ENCODE data around the gene TRIM40.

TRIM40 gene

DNA sequence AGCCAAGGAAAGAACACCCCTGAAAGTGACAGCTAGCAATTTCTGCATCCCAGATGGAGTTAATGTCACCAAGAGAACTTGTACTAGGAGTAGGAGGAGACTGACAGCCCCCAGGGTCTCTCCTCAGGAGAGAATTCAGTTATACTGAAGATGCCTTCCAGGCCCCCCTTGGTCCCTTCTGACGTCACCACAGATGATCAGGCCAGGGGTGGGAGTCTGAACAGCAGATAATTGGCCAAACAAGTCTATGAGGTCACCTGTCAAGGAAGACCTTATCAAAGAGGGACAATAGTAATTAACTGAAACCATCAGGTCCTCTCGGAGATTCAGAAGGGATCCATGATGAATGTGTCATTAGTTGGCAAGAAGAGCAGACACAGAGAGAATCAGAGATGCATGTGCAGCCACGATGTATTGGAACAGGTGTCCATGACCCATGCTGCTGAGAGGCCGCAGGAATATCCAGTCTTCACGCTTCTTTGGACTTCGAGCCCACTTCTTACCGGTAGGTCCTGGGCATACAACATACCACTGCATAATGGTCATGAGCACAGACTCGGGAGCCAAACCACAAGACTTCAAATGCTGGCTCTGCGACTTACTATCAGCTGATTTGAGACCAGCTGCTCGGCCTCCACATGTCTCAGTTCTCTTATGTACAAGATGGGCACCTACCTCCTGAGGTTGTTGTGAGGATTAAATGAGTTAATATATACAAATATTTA lies 14.9 kb downstream of the TRIM40 start:
- no peak for DNase-seq

DNA sequence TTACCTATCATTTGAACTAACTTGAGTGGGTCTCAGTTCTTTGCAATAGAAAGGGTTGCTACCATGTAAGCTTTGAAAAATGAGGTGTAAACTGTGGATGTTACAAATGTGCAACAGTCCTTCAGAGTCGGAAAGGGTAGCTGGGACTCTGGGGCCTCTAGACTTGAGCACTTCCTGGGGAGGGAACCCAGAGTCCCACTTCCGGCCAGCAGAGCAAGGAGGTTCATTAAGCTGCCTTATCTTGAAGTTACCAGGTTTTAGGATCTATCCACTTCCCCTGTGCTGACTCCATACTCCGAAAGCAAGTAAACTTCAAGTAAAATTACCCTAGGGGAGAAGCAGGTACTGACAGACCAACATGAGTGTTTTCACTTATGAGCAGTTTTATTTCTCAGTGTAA lies 15.6 kb downstream of the TRIM40 start:
- DNase-seq = no peak

DNA sequence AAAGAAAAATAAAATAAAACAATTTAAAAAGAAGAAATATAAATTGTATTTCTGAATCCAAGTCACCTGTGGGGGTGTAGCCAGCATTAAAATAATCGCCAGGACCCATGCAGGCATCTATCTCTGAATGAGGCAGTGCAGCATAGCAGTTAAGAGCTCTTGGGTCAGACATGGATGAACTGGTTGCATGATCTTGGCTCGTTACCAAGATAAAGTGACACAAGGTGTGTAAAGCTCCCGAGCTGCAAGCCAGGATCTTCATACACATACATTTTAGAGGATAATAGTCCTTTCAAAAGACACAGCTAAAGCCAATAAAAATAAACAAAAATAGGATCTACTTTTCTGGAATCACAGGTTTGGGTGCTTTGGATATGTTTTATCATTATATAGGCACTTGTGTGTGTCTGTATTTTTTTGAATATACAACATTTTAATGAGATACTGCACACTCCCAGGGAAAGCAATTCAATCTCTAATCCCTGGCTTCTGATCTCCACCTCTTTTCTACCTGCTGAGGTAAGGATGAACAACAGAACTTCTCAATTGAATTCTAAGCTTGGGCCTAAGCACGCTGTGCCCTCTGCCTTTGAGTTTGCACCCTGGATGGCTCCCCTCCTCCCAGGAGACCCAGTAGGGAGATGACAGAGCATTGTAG lies 16.2 kb downstream of the TRIM40 start:
- no peak for DNase-seq

DNA sequence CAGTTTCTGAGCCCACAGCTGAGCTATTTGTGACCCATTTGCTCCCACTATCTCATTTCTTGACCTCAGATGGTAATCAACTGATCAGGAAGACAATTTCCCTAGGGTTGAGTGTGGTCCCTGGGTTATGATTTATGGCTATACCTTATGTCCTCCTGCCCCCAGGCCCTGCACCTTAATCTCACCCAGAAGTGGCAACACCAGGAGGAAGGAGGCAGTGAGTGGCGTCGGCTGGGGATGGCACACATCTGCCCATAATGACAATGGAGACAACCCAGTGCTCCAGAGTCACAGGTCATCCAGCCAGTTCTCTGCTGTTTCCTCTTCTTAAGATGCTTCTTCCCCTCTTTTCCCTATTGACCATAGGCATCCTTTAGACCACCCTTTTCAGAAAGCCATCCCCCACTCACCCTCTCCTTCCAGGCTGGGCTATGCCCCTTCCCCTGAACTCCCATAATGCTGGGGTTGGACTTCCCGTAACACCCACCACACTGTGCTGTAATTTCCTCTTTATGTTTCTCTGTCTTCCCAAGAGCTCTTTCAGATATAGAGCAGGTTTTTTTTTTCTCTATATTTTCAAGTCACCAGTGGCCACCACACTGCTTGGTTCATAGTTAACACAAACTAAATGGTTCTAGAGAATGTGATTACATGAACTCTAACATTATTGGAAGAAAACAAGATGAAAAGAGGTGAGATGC lies 17.1 kb downstream of the TRIM40 start:
- DNase-seq = no peak

DNA sequence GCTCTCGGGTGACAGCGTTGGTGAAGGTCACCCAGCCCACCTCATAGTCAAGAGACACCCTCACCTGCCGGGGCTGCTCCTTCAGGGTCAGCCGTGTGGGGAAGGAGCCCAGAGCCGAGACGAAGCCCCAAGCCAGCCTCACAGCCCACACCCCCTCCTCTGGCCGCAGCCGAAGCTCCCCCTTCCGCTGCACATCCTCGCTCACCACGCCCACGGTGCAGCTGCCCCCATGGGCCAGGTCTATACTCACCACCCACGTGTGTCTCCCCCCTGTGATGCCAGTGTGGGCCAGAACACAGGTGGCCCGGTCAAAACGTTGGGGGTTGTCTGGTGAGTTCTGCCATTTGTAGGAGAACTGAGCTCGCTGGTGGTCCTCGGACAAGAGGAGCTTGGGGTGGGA lies 18.1 kb downstream of the TRIM40 start:
- DNase-seq = no peak

DNA sequence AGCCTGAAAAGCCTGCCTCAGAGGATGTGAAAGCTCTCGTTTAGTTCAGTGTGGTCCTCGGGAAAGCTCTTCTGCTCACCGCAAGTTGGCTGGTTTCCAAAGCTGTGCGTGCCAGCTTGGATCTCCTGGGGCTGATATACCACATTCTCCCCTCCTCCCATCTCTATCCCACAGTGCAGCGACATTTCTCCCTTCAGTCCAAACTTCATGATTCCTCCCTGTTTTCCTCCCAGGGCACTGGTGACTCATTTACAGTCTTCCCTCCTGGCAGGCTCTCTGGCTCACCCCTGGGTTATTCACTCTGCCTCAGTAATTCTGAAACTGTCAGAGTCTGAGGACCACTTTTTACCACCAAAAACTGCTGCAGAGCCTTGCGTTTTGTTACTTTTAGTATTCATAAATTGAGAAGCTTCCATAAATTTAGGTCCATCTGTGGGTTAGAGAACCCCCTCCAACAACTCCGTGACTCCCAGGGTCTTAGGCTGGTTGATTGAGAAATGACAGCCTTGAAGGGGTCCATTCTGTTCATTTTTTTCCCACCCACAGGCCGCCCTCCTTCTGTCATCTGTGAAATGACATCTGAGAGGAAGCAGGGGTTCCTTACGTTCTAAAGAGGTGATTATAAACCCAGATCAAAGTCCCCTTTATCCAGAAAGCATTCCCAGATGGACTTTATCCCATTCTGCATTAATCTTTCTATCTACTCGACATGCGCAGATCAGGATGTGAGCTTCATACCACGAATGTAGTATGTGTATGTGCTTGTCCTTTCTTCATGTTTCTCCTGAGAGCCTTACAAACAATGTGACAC lies 19.0 kb downstream of the TRIM40 start:
- no peak for DNase-seq

DNA sequence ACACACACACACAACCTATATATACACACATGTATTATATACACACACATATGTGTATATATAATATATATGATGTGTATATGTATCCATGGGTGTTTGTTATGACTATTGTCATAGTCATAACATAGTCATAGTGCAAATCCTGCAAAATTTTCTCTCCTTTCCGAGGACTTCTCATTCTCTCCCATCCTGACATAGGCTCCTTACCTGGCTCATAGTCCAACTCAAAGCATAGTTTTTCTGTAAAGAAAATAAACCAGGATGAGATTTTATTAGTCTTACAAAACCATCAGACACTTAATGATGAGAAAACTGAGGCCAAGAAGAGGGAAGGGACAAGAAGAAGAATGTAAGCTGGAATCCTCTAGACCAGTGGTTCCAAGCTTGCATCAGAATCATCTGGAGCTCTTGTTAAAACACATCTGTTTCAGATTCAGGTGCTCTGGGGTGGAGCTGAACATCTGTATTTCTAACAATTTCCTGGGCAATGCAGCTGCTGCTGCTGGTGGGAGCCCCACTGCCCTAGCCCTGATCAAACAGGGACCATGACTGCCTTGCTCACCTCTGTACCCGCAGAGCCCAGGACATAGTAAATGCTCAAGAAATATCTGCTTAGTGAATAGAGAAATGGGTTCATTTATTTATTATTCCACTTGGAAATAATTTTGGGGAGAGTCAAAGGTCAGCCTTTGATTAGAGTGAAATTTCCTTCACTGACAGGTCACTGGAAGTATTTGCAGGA lies 19.8 kb downstream of the TRIM40 start:
- no peak for DNase-seq

DNA sequence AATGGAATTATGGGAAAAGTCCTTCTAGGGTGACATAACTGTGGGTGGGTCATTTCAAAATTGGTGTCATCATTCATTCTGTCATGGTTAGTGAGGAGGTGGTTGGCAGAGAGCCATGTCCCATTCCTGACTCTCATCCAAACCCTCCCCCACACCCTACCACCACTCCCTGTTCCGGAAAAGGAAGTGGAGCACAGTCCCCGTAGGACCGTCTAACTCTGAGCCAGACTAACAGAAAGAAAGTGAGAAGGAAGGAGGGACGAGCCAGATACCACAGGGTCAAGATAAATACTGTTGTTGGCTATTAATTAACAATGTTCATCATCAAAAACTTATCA lies 20.3 kb downstream of the TRIM40 start:
- no peak for DNase-seq

DNA sequence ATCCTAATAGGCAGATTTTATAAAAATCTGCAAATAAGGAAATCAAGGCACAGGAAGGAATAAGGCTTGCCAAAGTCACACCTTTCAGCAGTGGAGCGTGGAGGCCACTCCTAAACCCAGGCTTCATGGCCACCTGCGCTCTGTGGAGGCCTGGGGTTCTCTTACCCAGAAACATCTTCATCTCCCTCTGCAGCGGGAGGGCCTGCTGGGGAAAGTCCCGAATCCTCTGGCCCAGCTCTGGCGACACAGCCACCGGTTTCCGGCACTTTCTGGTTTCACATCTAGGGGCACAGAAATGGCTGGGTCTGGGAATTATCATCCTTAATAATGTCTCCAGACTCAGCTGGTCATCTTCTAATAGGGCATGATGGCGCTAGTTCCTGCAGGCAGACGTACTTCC lies 20.8 kb downstream of the TRIM40 start:
- no peak for DNase-seq

DNA sequence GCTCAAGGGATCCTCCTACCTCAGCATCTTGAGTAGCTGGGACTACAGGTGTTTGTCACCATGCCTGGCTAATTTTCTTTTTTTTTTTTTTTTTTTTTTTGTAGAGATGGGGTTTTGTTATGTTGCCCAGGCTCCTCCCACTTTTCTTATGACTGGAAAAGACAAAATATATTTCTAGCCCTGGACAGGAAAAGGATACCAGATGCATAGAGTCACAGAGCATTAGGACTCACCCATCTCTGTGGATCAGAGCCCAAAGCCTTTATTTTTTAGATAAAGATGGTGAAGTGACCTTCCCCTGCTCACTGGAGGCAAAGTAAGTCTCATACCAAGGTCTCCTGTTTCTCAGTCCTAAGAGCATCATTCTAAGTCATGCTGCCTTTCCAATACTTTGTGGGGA lies 21.6 kb downstream of the TRIM40 start:
- no peak for DNase-seq

DNA sequence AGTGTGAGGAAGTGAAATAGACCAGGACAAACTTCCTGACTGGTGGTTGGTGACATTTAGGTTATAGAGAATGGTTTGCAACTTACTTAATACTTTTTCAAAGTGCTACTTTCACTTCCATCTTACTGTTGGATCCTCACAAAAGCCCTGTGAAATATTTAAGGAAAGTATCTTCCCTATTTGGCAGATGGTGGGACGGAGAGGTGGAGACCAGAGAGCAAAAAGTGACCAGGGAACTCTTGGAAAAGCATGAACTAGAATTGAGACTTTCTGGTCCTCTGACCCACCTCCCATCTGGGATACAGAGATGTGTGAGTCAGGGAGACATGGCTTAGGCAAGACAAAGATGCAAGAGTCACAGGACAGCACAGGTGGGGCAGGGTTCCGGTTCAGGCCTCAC lies 22.1 kb downstream of the TRIM40 start:
- no peak for DNase-seq

DNA sequence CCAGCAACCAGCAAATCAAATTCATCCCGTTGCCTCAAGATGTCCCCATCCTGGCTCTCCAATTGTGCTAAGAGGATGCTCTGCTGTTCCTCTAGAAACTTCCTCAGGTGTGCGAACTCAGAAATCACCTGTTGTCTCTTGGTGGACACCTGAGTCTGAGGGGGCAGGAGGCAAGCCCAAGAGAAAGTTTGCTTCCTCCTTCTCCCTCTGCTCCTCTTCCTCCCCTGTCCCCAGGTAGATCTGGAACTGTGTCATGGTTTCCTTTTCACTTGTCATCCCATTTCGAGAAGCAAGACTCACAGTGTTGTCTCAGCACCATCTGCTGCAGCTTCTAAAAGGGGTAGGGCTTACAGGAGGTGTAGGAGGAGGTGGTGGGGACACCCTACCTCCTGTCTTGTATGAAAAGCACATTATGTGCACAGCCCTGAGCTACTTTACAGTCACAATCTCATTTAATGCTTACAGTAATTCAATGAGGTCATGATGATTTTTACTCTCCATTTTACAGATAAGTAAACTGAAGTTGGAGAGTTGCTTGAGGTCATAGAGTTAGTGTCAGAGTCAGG lies 22.6 kb downstream of the TRIM40 start:
- DNase-seq = no peak

DNA sequence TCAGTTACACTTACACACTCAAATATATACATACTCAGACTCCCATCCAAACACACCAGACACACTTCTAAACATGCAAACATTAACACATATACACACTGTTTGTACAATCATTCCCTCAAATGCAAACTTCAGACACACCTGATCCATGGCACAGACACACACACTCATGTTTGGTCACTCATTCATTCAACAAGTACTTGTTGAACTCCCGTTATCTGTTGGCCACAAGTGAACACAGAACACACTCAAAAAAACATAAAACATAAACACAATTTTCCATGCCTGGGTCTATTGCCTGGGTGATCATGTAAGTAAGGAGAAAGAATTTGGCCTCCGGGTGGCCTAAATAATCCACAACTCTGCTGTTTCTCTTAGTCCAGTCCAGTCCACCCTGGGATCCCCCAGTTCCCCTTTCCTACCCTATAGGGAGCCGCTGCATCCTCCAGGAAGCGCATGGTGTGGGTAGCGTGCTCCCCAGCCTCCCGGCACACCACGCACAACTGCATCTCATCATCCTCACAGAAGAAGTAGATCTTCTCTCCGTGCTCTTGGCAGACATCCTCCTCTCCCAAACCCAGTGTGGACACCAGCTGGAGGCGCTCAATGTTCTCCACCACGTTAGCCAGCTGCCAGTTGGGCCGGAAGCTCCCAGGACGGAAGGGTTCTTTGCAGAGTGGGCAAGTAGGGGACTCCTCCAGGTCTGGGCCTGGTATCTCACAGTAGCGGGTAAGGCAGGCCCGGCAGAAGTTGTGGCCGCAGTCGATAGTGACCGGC lies 24.3 kb downstream of the TRIM40 start:
- no peak for DNase-seq

DNA sequence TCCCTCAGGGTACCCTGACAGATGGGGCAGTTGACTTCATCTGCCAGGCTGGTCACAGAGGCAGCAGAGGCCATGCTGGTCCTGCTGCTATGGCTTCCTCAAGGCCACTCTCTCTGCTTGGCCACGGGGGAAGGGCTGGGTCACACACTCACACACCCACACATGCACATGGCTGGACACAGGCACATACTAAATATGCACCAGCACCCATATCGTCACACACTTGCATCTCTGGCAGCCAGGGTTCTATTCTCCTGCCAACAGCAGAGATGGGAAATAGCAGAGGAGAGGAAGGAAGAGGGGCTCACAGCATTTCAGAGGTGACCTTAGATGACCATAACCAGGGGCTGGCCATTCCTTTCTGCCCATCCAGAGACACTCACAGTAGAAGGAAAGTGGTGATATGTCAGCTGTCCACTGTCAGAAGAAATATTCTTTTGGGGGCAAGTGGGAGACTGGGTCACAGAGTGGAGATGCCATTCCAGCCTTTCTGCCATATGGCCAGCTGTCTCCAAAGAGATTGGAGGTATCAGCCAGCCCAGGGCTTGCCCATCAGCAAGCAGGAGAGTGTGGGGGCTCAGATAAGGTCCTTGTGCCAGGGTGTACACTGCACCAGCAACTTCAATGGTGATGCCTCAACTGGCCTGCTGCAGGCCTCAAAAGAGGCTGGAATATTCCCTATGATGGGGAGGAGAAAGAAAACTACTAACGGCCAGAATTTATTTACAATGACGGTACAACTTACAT lies 25.0 kb downstream of the TRIM40 start, which contains the start of gene TRIM10:
TRIM10 (minus strand) TSS at position 427 of the 747 bp plus-strand sequence; CDS start at position 74, 353 bp downstream.
- no peak for DNase-seq

DNA sequence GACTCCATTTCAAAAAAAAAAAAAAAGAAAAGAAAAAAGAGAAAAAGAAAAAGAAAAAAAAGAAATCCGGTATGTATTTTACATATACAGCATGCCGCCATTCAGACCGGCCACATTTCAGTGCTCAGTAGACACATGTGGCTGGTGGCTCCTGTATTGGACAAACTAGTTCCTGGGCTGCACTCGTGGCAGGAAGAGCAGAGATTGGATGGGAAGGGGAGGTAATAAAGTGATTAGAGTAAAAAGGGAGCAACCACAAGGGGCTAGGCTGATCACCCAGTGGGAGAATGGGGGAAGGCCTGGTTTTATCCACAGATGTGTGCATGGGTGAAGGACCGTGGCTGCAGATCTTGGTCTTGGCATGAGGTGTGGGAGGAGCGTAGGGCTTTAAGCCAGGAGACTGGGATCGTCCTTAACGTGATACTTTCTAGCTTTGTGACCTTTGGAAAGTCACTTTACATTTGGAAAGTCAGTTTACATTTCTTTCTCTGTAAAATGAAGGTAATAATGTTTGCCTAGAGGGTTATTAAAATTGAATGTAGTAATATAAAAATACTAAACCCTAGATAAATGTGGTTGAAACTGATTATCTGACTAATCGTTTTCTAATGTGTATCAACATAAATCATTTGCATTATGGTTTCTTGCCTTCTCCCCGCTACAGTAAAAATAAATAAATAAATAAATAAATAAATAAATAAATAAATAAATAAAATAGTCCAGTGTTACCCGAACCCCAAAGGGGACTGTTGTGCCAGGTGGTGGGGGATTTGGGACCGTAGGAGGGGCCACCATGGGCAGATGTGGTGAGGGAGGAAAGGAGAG lies 26.5 kb downstream of the TRIM40 start:
- no peak for DNase-seq

DNA sequence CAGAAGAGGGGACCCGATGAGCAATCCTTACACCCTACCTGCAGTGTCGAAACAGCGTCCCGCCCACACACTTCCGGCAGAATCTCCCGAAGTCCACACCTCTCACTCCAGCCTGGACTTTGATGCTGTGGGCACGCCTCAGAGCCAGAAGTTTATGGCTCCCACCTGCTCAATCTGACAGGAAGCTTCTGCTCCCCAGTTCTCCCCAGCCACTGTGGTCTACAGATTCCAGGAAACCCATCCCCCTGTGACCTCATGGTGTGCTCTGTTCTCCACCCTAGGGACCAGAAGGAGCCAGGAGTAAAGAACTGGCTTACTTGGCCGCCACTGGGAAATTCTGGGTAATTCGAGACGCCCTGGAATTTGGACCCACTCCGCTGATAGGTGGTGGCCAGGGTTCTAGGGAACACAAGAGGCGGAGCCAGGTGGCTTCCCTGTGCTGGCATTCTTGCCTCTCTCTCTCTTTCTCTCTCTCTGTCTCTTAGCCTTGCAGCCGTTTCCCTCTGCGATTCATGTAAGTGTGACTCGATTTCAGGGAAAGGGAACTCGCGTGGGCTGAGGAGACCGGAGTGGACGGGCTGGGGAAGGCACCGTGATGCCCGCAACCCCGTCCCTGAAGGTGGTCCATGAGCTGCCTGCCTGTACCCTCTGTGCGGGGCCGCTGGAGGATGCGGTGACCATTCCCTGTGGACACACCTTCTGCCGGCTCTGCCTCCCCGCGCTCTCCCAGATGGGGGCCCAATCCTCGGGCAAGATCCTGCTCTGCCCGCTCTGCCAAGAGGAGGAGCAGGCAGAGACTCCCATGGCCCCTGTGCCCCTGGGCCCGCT lies 27.4 kb downstream of the TRIM40 start, which contains the start of gene TRIM15:
TRIM15 (plus strand) TSS at position 457 of the 828 bp plus-strand sequence; CDS start at position 596, 139 bp downstream.
- no peak for DNase-seq

DNA sequence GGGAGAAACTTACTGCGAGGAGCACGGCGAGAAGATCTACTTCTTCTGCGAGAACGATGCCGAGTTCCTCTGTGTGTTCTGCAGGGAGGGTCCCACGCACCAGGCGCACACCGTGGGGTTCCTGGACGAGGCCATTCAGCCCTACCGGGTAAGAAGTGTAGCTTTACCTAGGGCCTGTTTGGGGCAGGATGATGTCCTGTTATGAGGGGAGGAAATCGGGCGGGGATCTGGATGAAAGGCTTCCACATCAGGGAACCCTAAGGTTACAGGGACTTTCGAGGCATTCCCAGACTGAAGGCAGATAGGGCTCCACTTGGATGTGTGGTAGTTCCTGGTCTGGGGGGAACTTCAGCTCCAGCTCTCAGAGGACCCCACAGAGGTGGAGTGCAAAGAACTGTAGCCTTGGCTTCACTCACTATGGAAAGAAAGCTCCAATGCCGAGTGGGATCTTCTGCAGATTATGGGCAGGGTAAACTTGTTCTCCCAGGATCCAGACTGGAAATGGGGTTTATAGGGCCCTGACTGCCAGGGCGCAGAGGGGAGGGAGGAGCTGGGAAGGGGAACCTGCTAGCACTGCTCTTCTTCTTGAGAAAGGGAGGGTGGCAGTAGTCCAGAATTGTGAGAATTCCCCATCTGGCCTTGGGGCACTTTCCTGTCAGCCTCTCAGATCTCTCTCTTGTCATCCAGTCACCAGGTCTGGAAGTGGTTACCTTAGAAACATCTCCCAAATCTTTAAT lies 28.1 kb downstream of the TRIM40 start:
- DNase-seq = no peak

DNA sequence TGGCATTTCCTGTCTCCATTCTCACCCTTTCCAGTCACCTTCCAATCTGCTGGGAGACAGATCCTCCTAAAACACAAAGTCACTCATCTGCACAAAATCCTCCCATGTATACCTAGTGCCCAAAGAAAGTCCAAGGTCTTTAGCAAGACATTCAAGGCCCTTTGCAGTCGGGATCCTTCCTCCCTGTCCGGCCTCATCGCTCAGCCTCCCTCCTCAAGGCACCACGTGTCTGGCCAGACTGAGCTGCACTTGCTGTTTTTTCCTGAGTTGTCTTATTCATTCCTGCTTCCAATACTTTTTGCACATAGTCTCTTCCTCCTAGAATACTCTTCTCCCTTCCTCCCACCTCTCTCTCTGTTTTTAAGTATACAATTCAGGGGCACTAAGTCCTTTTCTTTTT lies 28.8 kb downstream of the TRIM40 start:
- DNase-seq = no peak
